ENCODE measurements around the gene GLYR1. TPM values are rescaled to one million over a fixed set of nuclear protein-coding genes. Genes with fewer than 3 reads are reported as not detected.

Gene GLYR1
- polyA plus RNA-seq, 1 donor from 2014 or later, result 78.6 TPM

DNA sequence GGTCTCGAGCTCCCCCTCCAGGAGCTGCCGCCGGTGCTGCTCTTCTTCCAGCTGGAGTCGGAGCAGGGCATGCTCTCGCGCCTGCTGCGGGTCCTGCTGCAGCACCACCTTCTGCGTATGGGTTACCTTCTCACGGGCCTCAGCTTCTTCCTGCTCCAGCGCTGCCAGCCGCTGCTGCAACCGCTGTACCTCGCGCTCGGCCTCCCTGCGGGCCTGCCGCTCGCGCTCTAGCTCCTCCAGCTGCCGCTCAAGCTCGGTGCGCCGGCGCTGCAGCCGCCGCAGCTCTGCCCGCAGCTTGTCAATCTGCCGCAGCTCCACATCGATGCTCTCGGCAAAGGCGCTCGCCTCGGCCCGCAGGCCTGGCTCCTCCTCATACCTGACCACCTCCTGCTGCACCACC is 37.1 kb upstream of the GLYR1 start:
- Histone ChIP-seq H4K20me1 (ENCODE audit: insufficient read depth) (no peaks in the 10 kb centered on the region), H3K27ac (ENCODE audit: low read length) (no peak overlapping the region), H3K9me2 (ENCODE audit: insufficient read depth, low read length) (no peaks in the 10 kb centered on the region), H3K9me3 (ENCODE audit: low read length) (no peaks in the 10 kb centered on the region), H3F3A (ENCODE audit: insufficient read depth, low read length, poor library complexity, severe bottlenecking) (no peaks in the 10 kb centered on the region), H3K27me3 (ENCODE audit: insufficient read depth, low read depth, low read length) (no peaks in the 10 kb centered on the region), H3K9ac (ENCODE audit: low read length) (no peak overlapping the region), H2AFZ (ENCODE audit: low read depth, low read length) (no peak overlapping the region), H3K79me2 (replicated peaks; ENCODE audit: insufficient read depth, low read length) (no peaks in the 10 kb centered on the region), H3K4me2 (ENCODE audit: low read length) (no peak overlapping the region), H3K4me3 (ENCODE audit: low read length) (no peak overlapping the region), H3K36me3 (ENCODE audit: insufficient read depth, low read length) (peaks cover 3% of the 10 kb centered on the region)
- TF ChIP-seq MXI1 (conservative IDR thresholded peaks at IDR 0.05; ENCODE audit: poor library complexity, severe bottlenecking), result no peak
- no peak for TF ChIP-seq RAD21 (conservative IDR thresholded peaks at IDR 0.05)
- TF ChIP-seq SMC3 (conservative IDR thresholded peaks at IDR 0.05; ENCODE audit: poor library complexity), result no peak
- no peak for TF ChIP-seq EZH2 (IDR thresholded peaks at IDR 0.05; ENCODE audit: borderline replicate concordance, insufficient read depth, low read length, poor library complexity, severe bottlenecking)
- TF ChIP-seq EP300 (conservative IDR thresholded peaks at IDR 0.05; ENCODE audit: poor library complexity, severe bottlenecking), result no peak
- TF ChIP-seq TAF1 (IDR thresholded peaks at IDR 0.05; ENCODE audit: low read depth), result no peak
- TF ChIP-seq, protein P1, sequence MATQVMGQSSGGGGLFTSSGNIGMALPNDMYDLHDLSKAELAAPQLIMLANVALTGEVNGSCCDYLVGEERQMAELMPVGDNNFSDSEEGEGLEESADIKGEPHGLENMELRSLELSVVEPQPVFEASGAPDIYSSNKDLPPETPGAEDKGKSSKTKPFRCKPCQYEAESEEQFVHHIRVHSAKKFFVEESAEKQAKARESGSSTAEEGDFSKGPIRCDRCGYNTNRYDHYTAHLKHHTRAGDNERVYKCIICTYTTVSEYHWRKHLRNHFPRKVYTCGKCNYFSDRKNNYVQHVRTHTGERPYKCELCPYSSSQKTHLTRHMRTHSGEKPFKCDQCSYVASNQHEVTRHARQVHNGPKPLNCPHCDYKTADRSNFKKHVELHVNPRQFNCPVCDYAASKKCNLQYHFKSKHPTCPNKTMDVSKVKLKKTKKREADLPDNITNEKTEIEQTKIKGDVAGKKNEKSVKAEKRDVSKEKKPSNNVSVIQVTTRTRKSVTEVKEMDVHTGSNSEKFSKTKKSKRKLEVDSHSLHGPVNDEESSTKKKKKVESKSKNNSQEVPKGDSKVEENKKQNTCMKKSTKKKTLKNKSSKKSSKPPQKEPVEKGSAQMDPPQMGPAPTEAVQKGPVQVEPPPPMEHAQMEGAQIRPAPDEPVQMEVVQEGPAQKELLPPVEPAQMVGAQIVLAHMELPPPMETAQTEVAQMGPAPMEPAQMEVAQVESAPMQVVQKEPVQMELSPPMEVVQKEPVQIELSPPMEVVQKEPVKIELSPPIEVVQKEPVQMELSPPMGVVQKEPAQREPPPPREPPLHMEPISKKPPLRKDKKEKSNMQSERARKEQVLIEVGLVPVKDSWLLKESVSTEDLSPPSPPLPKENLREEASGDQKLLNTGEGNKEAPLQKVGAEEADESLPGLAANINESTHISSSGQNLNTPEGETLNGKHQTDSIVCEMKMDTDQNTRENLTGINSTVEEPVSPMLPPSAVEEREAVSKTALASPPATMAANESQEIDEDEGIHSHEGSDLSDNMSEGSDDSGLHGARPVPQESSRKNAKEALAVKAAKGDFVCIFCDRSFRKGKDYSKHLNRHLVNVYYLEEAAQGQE (IDR thresholded peaks at IDR 0.05; ENCODE audit: borderline replicate concordance), result no peak
- TF ChIP-seq CTCF (IDR thresholded peaks at IDR 0.05; ENCODE audit: poor library complexity, severe bottlenecking), result no peak
- TF ChIP-seq POLR2AphosphoS5 (IDR thresholded peaks at IDR 0.05), result no peak

GRCh38 chr16:4883501-4883900 is 36.4 kb upstream of the GLYR1 start:
- Histone ChIP-seq H3K27ac (ENCODE audit: low read length) (no peak overlapping the region), H3K9me2 (ENCODE audit: insufficient read depth, low read length) (no peaks in the 10 kb centered on the region), H3F3A (ENCODE audit: insufficient read depth, low read length, poor library complexity, severe bottlenecking) (no peaks in the 10 kb centered on the region), H3K36me3 (ENCODE audit: insufficient read depth, low read length) (peaks cover 3% of the 10 kb centered on the region), H3K4me3 (ENCODE audit: low read length) (no peak overlapping the region), H2AFZ (ENCODE audit: low read depth, low read length) (no peak overlapping the region), H3K27me3 (ENCODE audit: insufficient read depth, low read depth, low read length) (no peaks in the 10 kb centered on the region), H3K4me2 (ENCODE audit: low read length) (no peak overlapping the region), H3K79me2 (replicated peaks; ENCODE audit: insufficient read depth, low read length) (no peaks in the 10 kb centered on the region), H4K20me1 (ENCODE audit: insufficient read depth) (no peaks in the 10 kb centered on the region), H3K9me3 (ENCODE audit: low read length) (no peaks in the 10 kb centered on the region), H3K9ac (ENCODE audit: low read length) (no peak overlapping the region)
- TF ChIP-seq CTCF (IDR thresholded peaks at IDR 0.05; ENCODE audit: poor library complexity, severe bottlenecking) (no peak), SMC3 (conservative IDR thresholded peaks at IDR 0.05; ENCODE audit: poor library complexity) (no peak), EZH2 (IDR thresholded peaks at IDR 0.05; ENCODE audit: borderline replicate concordance, insufficient read depth, low read length, poor library complexity, severe bottlenecking) (no peak), RAD21 (conservative IDR thresholded peaks at IDR 0.05) (no peak), EP300 (conservative IDR thresholded peaks at IDR 0.05; ENCODE audit: poor library complexity, severe bottlenecking) (no peak)
- TF ChIP-seq, protein P1 (IDR thresholded peaks at IDR 0.05; ENCODE audit: borderline replicate concordance), result no peak

All from neural cell (in vitro differentiated cells).